Measurements from ENCODE around the gene USP5.
"Not testable (repeated sequence)": the region's sequence is repeated elsewhere in the genome, so short reads cannot be mapped to it uniquely, and the experiment has no call there.

The USP5 gene

DNA sequence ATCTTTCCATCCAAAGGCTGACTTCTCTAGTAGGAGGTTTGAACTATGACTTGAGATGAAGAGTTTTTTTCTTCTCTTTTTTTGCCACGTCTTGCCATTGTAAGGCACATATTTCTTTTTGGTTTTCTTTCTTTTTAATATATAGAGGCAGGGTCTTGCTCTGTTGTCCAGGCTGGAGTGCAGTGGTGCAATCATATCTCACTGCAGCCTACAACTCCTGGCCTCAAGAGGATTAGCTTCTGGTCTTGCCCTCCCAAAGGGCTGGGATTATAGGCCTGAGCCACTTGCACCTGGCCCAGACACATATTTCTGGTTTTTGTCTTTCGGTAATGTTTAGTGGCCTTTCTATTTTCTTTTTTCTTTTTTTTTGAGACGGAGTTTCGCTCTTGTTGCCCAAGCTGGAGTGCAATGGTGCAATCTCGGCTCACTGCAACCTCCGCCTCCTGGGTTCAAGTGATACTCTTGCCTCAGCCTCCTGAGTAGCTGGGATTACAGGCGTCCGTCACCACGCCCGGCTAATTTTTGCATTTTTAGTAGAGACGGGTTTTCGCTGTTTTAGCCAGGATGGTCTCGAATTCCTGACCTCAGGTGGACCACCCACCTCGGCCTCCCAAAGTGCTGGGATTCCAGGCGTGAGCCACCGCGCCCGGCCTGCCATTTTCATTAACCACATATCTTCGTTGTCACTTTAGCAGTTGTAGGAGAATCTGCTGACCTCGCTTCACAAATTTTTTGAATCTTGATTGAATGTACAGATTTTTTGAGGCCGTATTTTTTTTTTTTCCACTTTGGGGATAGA, 38.0 kb downstream of the USP5 start:
- not testable (repeated sequence) for DNase-seq

DNA sequence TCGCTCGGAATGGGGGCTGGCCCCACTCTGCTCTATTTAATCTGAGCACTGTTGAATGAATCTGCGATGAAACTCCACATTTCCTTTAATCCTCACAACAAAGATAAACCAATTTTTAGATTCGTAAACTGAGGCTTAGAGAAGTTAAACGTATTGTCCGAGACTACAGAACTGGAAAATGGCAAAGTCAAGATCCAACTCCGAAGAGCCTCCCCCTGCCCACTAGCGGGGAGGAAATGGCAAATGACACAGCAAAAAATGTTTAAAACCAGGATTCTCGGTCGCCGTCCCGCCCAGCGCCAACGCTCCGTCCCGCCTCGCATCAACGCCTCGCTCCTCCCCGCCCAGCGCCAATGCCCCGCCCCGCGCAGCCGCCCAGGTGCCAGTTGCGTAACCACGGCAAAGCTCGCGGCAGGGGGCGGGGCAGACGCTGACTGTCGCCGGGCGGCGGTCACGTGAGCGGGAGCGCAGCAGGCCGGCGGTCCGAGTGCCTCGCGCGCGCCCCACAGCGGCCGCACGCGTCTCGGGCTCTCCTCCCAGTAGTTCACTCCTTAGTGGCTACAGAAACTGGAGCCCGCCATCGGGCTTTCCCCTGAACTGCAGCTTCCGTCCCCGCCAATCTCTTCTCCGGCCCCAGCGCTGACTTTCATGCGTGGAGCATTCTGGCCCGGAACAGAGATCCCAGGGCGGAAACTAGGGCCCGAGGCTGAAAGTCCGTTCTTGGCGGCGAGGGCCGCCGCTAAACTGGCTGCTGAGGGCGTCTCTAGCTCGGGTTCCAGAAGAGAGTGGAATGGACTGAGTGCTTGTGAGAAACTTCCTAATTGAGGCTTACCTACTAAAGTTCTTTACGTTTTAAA, 39.1 kb downstream of the USP5 start:
- peak; percentile 98 for DNase-seq

DNA sequence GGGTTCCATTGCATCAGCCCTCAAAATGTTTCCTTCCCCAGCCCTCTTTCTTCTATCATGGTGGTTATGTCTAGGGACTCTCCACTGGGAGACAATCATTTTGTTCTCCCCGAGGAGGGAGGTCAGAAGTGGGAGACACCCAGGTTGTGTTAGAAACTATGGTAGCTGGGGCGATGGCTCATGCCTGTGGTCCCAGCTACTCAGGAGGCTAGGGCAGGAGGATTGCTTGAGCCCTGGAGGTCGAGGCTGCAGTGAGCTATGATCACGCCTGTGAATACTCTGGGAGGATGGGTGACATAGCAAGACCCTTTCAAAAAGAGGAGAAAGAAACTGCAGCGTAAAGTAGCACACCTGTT, 39.7 kb downstream of the USP5 start:
- peak; percentile 67 for DNase-seq

DNA sequence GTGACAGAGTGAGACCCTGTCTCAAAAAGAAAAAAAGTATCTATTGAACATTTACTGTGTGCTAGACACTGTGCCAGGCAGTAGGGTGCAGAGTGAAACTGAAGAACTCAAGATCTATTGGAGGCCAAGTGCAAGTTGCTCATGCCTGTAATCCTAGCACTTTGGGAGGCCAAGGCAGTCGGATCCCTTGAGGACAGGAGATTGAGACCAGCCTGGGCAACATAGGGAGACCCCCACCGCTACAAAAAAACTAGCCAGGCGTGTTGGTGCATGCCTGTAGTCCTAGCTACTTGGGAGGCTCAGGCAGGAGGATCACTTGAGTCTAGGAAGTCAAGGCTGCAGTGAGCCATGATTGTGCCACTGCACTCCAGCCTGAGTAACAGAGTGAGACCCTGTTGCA, 40.7 kb downstream of the USP5 start:
- DNase-seq = not testable (repeated sequence)

DNA sequence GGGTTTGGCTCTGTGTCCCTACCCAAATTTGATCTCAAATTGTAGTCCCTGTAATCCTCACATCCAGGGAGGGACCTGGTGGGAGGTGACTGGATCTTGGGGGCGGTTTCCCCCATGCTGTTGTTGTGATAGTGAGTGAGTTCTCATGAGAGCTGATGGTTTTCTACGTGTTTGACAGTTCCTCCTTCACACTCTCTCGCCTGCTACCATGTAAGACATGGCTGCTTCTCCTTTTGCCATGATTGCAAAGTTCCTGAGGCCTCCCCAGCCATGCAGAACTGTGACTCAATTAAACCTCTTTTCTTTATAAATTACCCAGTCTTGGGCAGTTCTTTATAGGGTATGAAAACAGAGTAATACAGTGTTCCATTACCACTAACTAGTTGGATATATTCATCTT, 42.4 kb downstream of the USP5 start:
- no peak for DNase-seq

DNA sequence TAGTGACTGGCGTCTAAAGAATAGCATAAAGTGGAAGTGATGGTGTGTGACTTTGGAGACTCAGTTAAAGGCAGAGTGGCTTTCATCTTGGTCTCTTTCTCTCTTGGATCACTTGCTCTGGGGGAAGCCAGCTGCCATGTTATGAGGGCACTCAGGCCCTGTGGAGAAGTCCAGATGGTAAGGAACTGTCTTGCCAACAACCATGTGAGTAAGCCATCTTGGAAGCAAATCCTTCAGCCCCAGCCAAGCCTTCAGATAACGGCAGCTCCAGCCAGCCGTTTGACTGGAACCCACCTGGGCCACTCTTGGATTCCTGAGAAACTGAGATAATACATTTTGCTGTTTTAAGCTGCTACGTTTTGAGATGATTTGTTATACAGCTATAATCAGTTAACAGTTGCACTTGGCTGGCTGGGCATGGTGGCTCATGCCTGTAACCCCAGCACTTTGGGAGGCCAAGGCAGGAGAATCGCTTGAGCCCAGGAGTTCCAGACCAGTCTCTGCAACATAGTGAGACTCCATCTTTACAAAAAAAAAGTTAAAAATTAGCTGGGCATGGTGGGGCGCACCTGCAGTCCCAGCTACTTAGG, 45.0 kb downstream of the USP5 start:
- DNase-seq = no peak

DNA sequence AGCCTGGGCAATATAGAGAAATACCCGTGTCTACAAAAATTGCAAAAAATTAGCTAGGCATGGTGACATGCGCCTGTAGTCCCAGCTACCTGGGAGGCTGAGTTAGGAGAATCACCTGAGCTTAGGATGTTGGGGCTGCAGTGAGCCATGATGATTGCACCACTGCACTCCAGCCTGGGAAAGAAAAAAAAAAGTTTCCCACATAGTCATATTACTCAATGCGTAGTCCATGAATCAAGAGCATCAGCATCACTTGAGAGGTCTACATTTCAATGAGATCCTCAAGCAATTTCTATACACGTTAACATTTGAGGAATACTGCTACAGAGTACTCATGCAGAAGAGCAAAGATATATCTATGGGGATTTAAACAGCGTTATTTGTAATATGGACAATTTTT, 47.5 kb downstream of the USP5 start:
- no peak for DNase-seq

DNA sequence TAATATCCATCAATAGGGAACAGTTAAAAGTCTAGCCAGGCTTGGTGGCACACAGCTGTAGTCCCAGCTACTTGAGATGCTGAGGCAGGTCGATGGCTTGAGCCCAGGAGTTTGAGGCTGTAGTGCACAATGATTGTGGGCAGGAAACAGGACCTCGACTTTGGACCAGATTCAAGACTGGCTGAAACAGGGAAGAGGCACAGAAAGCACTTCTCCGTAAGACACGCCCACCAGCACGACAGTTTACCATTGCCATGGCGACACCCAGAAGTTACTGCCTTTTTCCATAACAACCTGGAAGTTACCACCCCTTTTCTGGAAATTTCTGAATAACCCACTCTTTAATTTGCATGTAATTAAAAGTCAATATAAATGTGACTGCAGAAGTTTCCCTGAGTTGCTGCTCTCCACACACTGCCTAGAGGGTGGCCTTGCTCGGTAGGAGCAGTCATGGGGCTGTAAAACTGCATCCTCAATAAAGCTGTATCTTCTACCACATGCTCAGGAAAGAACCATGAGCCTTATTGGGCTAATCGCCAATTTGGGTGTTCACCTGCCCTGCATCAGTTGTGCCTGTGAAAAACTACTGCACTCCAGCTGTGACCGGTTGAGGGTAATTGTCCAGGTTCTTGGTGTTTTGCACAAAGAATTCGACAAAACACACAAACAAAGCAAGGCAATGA, 48.0 kb downstream of the USP5 start:
- no peak for DNase-seq

DNA sequence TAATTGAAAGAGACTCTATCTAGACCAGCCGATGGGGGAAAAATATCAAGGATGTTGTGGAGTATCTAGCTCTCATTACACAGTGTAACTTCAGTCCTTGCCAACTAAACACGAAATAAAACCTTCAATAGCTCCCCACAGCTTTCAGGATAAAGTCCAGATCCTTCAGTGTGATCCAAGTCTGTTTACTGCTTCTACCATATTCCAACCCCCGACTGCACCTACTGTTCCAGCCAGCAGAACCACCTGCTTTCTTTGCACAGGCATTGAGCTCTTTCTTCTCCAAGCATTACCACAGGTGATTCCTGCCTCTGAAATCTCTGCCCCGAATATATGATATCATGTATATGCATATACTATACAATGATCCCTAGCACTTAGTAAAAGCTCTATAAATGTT, 50.5 kb downstream of the USP5 start:
- DNase-seq = no peak

DNA sequence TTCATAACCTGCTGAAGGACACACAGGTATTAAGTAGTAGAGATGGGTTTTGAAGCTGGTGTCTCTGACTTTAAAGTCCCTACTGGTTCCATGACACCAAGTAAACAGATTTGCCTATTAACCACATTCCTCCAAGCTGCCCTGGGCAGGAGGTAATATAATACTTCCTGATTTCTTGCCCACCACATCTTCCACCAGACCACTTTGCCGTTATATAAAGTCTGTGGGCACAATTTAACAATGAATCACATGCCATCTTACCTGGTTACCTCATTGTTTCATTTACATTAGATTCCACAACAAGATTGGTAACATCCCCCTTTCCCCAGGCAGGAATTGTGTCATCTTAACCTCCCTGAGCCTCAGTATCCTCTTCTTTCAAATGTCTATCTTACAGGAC, 51.8 kb downstream of the USP5 start:
- DNase-seq = no peak

DNA sequence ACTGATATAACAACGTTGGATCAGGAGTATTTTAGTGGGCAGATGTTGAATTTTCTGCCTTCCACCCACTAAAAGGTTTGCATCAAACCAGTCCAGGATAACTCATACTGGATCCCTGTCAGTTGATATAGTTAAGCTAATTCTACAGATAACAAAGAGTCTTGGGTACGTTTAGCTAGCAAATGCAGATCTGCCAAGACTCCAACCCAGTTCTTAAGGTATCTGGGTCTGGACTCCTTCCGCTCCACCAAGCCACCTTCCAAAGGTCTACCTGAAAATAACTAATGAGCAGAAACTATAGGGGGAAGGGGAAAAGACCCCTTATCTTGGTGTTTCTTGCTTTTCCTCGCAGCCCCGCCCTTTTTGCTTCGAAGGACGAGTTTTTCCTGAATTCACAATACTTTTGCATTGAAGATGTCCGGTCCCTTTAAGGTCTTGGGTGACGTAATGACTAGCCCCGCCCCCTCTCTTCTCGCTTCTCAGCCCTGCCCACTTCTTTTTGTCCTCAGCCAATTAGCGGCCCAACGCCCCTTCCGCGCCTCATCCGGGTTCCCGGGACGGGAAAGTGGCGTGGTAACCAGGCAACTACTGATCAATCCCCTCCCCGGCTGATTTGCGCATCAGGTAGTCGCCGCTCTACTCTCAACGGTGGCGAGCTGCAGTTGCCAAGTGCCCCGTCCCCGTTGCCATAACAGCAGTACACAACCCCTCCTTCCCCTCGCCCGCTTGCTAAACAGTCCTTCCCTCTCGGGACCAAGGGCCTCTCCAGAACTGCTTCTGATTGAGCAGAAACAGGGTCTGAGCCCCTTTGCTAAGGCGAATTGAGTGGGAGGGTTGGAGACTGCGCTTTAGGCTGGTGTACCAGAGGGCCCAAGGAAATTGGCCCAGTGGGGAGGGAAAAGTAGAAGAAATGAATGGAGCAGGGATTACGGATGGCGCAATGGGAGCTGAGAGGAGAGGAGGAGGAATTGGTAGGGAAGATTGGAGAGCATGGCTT, 52.6 kb downstream of the USP5 start, which contains the start of gene LRRC23:
Gene LRRC23, plus strand, starts transcription at position 543 of the 997 bp plus-strand sequence. CDS start 812 bp downstream, outside the sequence.
- DNase-seq = peak; percentile 98

DNA sequence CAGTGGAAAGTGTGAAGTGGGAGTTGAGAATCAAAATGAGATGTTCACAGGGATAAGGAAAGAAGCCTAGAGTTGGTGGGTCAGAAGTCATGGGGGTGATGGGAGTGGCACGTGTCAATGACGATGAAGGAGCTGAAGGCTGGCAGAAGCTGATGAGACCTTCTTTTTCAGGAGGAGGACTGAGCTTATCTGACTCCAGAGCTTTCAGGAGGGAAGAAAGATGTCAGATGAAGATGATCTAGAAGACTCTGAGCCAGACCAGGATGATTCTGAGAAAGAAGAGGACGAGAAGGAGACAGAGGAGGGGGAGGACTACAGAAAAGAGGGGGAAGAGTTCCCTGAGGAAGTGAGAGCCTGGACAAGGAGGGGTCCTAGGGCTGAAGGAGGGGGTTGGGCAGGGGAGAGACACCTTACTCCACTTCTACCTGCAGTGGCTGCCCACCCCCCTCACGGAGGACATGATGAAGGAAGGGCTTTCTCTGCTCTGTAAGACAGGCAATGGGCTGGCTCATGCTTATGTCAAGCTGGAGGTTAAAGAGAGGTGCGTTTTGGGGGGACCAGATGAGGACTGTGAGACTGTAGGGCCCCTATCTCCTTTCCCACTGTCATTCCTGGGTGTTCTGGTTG, 53.6 kb downstream of the USP5 start:
- DNase-seq = no peak

DNA sequence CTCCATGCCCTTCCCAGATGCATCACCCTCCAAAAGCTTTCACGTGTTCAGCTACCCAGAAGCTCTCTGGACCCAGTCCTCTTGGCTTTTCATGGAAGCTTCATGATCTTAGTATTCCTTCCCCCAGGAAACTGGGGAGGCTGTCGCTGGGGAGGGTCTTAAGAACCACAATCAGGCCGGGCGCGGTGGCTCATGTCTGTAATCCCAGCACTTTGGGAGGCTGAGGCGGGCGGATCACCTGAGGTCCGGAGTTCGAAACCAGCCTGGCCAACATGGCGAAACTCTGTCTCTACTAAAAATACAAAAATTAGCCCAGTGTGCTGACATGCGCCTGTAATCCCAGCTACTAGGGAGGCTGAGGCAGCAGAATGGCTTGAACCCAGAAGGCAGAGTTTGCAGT, 56.2 kb downstream of the USP5 start:
- not testable (repeated sequence) for DNase-seq

DNA sequence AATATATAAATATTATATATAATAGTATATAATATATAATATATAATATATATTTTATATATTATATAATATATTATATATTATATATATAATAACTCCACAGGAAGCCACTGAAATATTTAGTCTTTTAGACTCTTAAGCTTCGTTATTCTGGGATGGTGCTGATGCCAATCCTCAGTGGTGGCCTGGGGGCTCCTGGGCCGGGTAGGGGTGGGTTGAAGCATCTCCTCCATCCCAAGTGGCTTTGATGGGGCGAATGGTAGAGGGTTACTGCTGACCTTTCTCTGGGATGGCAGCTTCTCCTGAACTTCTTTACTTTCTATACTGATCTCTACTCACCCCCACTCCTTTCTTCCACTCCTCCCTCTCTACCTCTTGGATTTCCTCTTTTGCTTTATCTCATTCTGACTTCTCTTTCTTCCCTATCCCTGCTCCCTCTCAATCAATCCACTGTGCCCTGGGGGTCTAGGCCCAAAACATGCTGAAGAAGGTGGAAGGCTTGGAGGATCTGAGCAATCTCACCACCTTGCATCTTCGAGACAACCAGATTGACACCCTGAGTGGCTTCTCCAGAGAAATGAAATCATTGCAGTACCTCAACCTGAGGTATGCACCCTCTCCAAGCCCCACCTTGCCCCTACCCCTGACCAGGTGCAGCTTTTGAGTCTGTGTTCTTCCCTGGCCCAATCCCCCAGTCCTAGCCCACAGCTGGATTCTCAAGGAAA, 57.6 kb downstream of the USP5 start:
- no peak for DNase-seq

DNA sequence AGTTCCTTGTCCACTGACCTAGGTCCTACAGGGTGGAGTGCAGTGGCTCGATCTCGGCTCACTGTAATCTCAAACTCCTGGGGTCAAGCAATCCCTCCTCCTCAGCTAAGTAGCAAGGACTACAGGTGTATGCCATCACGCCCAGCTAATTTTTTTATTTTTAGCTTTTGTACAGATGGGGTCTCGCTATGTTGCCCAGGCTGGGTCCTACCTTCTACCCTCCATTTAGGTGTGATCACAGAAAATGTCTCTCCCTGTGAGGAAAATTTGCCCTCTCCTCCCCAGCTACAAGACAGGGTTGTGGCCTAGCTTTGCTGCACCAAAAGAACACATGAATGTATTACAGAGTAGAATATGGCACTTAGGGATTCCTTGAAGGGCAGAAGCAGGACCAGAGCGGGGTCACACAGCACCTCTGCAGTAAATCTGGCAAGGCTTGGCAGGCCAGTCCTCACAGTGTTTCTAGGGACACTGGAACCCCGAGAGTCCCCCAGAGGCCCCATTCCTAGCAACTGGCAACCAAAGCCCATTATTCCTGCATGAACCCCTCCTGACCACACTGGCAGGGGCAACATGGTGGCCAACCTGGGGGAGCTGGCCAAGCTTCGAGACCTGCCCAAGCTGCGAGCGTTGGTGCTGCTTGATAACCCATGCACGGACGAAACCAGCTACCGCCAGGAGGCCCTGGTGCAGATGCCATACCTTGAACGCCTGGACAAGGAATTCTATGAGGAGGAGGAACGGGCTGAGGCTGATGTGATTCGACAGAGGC, 60.4 kb downstream of the USP5 start:
- DNase-seq = no peak

DNA sequence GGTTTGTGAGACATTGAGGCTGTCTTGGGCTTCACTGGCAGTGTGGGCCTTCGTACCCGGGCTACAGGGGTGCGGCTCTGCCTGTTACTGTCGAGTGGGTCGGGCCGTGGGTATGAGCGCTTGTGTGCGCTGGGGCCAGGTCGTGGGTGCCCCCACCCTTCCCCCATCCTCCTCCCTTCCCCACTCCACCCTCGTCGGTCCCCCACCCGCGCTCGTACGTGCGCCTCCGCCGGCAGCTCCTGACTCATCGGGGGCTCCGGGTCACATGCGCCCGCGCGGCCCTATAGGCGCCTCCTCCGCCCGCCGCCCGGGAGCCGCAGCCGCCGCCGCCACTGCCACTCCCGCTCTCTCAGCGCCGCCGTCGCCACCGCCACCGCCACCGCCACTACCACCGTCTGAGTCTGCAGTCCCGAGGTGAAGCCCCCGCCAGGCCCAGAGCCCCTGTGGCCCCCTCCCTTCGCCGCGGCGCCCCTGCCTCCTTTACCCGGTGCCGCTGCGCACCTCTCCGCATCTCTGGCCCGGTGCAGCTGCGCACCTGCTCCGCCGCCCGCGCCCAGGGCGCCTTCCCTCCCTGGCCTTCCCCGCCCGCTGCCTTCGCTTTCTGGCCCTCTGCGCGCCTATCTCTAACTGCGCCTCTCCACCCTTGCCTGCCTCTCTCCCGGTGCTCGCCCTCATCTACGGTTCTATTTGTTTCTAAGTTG, 62.4 kb downstream of the USP5 start, which contains the start of gene ENO2:
Gene ENO2, plus strand, starts transcription at position 335 of the 701 bp plus-strand sequence. CDS start 1,253 bp downstream, outside the sequence.
- DNase-seq = peak; percentile 91

DNA sequence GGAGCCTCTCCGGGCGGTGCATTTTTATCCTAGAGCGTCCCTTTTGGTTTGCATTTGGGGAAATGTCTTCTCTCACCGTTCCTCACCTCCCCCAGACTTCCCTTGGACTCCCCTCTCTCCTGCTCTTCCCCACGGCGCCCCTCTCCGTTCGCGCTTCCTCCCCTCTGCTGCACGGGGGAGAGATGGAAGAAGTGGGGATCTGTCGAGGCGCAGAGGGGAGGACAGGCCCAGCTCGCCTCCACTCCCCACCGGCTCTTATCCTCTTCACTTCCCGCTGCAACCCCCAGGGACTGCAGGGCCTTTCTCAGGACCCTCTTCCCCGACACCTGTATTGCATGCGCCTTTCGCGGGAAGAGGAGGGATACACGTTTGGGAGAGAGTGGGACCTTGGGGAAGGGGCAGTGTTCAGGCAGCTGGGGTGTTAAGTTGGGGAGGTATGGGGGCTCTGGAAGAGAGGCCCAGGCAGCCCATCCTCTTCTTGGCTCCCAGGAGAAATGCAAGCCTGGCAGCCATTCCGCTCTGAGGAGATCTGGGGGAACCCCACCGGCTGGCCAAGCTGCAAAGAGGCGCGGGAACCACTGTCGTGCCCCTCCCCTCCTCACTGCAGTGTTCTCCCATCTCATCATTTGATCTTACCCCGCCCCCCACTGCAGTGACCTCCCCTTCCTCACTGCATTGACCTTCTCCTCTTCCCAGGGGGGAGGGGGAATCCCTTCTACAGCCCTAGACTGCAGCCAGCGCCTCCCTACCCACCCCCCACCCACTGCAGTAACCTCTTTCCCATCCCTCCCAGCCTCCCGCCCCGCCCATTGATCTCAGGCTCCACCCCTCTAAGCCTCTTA, 63.2 kb downstream of the USP5 start:
- DNase-seq = peak; percentile 65

DNA sequence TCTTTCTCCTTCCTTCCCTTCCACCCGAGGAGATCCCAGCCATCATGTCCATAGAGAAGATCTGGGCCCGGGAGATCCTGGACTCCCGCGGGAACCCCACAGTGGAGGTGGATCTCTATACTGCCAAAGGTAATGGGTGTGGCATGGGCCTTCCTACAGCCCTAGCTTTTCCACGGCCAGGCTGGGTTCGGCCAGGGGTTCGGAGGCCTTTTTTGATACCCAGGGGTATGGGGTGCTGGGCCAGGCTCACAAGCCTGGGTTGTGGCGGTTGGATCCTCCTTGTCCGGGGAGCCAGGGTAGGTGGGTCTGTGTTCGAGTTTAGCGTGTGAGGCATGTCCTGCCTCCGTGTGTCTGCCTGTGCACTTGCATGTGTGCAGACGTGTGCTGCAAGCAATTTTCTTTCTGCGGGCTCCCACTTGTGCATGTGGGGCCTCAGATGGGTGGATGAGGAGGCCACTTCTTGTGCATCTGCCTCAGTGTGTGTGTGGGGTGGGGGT, 63.9 kb downstream of the USP5 start:
- no peak for DNase-seq
